ENCODE data around the gene UGT1A10.
"Not testable (repeated sequence)": the region's sequence is repeated elsewhere in the genome, so short reads cannot be mapped to it uniquely, and the experiment has no call there.

UGT1A10 gene

DNA sequence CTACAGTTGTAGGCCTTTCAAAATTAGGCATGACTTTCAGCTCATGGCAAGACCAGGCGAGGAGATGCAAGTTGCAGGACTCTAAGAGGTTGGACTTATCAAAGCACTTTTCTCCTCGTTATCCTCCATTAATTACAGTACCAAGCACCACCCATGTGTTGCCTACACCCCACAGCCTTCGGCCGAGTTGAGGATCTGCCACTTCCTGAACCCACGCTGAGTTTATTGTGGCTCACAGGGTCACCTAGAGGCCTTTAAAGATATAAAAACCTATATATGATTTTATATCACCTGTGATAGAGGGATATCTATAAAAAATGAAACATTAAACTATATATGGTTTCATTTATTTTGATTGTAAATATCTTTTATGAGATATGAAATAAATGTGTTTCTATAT is 2.6 kb downstream of the UGT1A10 start:
- FAIRE-seq (no peak), DNase-seq (ENCODE audit: insufficient read length, low spot score) (no peak)
- TF ChIP-seq, protein P1, sequence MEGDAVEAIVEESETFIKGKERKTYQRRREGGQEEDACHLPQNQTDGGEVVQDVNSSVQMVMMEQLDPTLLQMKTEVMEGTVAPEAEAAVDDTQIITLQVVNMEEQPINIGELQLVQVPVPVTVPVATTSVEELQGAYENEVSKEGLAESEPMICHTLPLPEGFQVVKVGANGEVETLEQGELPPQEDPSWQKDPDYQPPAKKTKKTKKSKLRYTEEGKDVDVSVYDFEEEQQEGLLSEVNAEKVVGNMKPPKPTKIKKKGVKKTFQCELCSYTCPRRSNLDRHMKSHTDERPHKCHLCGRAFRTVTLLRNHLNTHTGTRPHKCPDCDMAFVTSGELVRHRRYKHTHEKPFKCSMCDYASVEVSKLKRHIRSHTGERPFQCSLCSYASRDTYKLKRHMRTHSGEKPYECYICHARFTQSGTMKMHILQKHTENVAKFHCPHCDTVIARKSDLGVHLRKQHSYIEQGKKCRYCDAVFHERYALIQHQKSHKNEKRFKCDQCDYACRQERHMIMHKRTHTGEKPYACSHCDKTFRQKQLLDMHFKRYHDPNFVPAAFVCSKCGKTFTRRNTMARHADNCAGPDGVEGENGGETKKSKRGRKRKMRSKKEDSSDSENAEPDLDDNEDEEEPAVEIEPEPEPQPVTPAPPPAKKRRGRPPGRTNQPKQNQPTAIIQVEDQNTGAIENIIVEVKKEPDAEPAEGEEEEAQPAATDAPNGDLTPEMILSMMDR (IDR thresholded peaks at IDR 0.05; ENCODE audit: insufficient read depth, missing control alignments), result no peak

DNA sequence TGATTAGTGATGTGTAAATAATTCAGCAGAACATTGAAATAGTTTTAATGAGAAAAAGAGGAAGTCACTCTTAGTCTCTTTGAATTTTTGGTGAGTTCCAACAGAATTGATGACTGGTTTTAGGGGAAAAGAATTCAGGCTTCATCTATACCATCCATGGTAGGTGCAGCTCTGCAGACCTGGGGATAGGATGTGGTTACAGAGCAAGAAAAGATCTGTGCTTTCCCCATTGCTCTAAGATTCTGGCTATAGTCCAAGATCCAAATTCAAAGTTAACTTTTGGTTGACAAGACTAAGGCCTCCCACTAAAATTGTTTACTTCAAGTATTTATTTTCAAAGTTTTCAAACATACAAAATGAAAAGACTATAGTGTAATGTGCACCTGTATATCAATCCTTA is 3.6 kb downstream of the UGT1A10 start:
- TF ChIP-seq, protein P1 (IDR thresholded peaks at IDR 0.05; ENCODE audit: insufficient read depth, missing control alignments), result no peak
- FAIRE-seq, result no peak

DNA sequence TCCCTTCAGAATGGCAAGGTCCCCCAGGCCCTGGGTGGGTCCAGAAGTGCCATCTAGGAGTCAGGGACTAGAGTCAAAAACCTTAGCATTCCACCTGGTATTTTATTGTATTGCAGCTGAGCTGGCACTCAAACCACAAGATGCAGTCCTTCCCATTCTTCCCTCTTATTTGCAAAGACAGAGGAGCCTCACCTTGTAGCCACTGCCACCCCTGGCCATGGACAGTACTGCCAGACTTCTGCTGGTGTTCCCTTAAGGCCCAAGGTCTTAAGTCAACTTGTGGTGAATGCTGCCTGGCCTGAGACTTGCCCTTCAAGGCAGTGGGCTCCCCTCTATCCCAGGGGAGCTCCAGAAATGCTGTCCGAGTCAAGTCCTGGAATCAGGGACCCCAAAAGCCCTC is 6.9 kb downstream of the UGT1A10 start:
- TF ChIP-seq, protein P1 (IDR thresholded peaks at IDR 0.05; ENCODE audit: insufficient read depth, missing control alignments), result no peak
- FAIRE-seq (no peak), DNase-seq (ENCODE audit: insufficient read length, low spot score) (no peak)

More for the DNA sequence above, 3.6 kb downstream of the UGT1A10 start:
- DNase-seq (ENCODE audit: insufficient read length, low spot score), result no peak

DNA sequence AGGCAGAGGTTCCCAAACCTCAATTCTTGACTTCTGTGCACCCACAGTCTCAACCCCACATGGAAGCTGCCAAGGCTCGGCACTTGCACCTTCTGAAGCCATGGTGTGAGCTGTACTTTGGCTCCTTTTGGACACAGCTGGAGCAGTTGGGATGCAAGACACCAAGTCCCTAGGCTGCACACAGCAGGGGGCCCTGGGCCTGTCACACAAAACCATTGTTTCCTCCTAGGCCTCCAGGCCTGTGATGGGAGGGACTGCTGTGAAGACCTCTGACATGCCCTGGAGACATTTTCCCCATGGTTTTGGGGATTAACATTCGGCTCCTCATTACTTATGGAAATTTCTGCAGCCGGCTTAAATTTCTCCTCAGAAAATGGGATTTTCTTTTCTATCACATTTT is 9.8 kb downstream of the UGT1A10 start:
- not testable (repeated sequence) for FAIRE-seq; DNase-seq (ENCODE audit: insufficient read length, low spot score)

DNA sequence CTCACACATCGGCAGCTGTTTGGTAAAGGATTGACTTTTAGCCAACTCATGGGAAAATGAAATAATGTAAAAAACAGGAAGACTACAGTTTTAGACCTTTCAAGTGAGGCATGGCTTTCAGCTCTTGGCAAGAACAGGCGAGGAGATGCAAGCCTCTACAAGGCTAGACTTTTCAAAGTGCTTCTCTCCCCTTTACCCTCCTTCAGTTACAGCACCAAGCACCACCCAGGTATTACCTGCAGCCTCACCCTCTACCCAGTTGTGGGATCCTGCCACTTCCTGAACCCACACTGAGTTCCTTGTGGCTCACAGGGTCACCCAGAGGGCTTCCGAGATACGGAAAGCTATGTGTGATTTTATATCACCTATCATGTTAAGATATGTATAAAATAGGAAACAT is 14.7 kb downstream of the UGT1A10 start:
- no peak for FAIRE-seq
- TF ChIP-seq, protein P1 (IDR thresholded peaks at IDR 0.05; ENCODE audit: insufficient read depth, missing control alignments), result no peak
- DNase-seq (ENCODE audit: insufficient read length, low spot score), result no peak

DNA sequence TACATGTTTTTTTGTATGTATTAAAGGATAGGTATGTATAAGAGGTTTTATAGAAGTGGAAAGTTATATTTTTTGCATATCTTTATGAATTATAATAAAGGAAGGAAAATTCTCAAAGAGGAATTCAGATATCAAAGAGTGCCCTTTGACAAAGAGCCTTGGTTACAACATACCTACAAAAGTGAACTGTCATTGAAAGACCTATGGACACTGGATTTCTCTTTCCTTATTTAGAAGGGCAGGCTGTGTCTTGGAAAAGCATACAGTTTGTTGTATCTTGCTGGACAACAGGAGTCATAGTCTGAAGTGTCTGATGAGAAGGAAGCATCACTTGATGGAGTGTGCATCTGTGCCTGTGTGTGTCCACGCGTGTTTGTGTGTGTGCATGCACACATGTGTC is 15.2 kb downstream of the UGT1A10 start:
- FAIRE-seq, result no peak
- TF ChIP-seq, protein P1 (IDR thresholded peaks at IDR 0.05; ENCODE audit: insufficient read depth, missing control alignments), result no peak
- DNase-seq (ENCODE audit: insufficient read length, low spot score), result no peak

DNA sequence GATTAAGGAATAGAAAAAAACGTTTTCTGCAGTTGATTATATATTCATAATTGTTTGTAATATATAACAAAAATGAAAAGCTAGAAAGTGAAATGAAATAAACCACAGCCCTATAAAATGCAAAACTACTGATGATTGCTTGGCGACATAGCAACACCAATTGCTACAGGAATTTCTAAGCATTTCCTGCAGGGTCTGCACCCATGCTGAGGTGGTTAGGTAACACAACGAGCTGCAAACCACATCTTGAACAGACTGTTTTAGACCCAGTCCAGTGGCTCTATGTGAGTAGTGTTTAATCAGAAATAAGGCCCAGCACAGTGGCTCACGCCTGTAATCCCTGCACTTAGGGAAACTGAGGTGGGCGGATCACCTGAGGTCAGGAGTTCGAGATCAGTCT is 18.3 kb downstream of the UGT1A10 start:
- FAIRE-seq (no peak), DNase-seq (ENCODE audit: insufficient read length, low spot score) (no peak)
- TF ChIP-seq, protein P1 (IDR thresholded peaks at IDR 0.05; ENCODE audit: insufficient read depth, missing control alignments), result no peak

DNA sequence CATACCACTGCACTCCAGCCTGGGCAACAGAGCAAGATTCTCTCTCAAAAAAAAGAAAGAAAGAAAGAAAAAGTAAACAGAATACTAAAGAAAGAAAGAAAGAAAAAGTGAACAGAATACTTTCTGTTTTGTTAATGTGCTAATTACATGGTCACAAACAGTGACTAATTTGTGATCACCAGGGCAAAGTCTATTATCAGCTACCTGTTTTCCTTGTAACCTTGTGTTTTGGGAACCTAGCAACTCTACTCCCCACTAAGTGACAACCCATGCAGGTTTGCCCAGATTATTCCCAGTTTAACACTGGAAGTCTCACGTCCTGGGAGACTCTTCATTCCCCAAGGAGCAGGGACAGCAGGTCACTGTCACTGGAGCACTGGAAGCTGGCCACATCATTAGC is 18.8 kb downstream of the UGT1A10 start:
- TF ChIP-seq, protein P1 (IDR thresholded peaks at IDR 0.05; ENCODE audit: insufficient read depth, missing control alignments), result no peak
- DNase-seq (ENCODE audit: insufficient read length, low spot score) (no peak), FAIRE-seq (no peak)

DNA sequence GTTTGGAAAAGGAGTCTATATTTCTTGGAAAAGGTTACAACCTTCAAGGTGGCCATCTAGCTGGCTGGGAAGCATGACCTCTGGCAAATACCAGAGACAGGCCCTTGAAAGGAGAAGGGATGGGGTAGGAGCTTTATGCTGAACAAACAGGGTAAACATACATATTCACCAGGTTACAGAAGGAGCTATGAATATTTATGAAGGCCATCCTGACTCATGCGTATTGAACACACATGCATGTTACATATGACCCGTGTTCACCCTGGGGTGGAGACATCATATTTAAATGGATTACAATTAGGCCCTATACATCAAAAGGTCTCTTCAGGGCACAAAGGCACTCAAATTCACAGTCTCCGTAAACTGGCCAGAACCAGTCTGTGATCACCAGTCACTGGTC is 19.7 kb downstream of the UGT1A10 start:
- not testable (repeated sequence) for FAIRE-seq; DNase-seq (ENCODE audit: insufficient read length, low spot score)
